COR-L47 (cell line): ENCODE measurements around the gene NACA2.
A peak's percentile ranks its signal among the peaks of the same experiment; 100 is the strongest.
"Not testable (repeated sequence)": the region's sequence is repeated elsewhere in the genome, so short reads cannot be mapped to it uniquely, and the experiment has no call there.

Experiments used
- DNase-seq: peaks from one replicate; lab custom pipeline; 2025; lab: John Stamatoyannopoulos, UW

Gene NACA2

DNA sequence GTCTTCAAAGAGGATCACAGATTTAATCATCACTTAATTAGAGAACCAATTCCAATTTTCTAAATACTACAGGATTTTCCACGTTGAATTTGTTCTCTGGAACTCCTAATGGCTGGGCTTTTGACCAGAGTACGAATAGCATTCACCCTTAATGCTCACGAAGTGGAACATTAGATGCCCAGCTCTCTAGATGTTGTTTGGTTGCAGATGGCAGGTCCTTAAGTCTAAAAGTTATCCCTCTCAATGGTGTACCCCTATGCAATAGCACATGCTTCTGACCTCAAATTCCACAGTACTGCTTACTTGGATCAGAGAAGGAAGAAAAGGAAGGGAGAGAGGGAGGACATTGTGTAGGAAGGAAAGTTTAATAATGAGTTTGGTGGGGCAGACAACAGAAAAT lies 8.6 kb upstream of the NACA2 start:
- no peak for DNase-seq

DNA sequence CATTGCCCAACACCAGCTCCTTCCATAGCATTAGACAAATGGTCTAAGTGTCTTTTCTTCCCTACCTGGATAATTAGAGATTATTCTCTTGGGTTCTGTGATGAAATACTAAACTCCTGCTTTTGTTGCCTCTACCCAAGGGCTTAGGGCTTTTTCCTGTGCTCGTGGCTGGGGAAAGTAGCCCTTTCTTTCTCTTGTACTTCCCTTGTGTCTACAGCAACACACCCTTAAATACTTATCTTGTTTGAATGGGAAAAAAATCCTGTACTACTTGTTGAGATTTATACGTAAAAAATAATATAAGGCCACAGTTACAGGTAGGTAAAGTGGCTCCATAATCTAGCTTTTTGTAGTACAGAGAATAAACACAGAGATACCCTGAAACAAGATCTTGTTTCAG lies 7.0 kb upstream of the NACA2 start:
- DNase-seq: no peak

DNA sequence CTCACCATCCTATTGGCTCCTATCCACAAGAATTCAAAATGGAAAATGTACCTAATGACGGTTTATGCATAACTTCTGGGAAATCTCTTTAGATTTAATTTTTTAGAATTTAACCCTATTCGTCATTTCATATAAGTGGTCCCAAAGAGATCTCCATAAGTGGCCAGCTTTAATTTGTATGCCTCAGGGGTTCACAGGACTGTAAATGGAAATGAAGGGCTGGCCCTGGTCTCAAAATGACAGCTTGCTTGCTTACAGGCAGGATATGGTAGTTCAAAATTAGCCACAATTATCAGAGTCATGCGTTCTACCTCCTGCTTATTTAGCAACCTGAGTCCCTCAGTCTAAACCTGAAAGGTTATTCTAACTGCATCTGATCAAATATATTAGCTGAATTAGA lies 6.6 kb upstream of the NACA2 start:
- no peak for DNase-seq

DNA sequence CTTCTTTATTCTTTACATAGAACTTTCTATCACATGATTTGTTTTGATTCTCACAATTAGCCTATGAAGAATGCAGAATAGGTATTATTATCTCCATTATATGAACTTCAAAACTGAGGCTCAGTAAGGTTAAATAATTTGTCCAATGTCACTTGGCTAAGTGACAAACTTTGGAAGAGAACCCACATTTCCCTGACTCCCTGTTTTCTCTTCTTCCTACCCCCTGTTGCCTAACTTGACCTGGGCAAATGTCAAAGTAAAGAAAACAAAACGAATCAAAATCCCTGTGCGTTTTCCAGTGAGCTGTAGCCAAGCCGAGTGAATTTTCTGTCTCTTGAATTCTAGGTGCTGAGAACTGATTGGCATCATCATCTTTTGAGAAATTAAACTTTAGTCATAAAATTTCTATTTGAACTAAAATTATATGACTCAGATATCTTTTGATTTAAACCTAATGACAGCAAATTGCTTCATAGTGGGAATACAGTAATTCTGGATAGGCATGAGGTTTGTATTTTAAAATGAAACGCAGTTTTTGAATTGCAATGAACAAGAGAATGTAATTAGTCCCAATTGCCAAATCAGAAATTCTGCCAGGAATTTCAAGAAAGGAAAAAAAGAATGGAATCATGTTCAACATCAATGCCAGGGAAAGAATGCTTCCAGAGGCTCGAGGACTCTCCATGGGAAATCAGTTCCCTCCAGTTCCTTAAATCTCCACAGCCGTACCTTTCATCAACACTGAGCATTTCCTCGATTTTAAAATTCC lies 4.6 kb upstream of the NACA2 start:
- no peak for DNase-seq

DNA sequence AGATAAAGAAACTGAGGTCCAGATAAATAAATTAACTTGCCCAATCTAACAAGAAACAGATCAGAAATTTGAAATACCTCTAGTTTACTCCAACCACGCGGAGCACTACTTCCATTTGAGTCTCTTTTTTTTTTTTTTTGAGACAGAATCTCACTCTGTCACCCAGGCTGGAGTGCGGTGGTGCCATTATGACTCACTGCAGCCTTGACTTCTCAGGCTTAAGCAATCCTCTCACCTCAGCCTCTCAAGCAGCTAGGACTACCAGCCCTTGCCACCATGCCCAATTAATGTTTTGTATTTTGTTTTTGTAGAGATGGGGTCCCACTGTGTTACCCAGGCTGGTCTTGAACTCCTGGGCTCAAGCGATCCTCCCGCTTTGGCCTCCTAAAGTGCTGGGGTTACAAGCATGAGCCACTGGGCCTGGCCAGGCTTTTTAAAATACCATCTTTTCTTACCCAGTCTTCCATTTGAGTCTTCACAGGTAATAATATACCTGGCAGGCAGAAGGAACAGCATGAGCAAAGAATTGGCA lies 3.3 kb upstream of the NACA2 start:
- DNase-seq: no peak

DNA sequence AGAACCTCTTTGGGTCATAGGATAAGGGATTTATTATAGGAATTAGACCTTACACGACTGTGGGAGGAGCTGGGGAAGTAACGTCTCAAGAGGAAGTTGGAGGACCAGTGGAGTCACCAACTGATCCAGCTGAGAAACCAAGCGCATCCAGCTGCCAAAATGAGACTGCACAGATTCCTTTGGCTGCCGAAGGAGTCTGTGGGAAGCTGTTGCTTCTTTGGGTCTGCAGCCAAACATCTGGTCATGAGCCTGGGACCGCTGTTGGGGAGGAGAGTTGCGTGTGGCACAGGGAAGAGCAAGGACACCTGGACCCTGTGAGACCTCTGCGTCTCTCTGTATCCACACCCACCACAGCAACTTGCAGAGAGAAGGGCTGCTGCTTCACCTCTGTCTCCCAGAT lies 2.4 kb upstream of the NACA2 start:
- DNase-seq: no peak

DNA sequence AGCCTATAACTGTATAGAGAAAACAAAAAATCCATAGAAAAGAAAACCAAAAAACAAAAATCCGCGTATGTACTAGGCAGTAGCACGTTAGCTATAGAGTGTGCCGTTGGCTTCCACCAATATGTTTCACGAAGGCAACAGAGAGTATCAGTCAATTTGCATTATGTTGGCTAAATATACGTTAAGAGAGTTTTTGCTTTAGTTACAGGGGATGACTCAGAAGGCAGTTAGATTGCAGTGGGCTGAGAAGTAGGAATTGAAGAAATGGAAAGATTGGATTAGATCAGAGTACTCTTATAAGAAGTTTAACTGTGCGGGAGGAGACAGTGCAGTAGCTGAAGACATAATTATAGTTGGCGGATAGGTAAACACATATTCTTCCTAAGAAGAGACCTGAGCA lies 911 bp upstream of the NACA2 start:
- DNase-seq: no peak

DNA sequence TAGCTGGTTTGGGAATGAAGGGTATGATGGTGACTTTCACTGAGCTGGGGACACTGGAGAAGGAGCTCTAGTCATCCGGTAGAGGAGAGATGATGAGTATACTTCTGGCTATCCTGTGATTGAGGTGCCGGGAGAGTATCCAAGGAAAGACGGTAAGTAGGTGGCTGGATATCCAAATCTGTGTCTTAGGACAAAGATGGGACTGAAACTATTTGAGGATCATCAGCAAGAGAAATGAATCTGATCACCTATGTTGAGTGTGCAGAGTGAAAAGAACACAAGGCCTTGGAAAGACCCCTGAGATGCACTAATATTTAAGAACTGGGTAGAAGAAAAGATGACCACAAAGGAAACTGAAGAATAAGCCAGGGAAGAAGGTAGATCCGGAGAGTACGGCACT lies 1.0 kb downstream of the NACA2 start:
- DNase-seq: no peak

DNA sequence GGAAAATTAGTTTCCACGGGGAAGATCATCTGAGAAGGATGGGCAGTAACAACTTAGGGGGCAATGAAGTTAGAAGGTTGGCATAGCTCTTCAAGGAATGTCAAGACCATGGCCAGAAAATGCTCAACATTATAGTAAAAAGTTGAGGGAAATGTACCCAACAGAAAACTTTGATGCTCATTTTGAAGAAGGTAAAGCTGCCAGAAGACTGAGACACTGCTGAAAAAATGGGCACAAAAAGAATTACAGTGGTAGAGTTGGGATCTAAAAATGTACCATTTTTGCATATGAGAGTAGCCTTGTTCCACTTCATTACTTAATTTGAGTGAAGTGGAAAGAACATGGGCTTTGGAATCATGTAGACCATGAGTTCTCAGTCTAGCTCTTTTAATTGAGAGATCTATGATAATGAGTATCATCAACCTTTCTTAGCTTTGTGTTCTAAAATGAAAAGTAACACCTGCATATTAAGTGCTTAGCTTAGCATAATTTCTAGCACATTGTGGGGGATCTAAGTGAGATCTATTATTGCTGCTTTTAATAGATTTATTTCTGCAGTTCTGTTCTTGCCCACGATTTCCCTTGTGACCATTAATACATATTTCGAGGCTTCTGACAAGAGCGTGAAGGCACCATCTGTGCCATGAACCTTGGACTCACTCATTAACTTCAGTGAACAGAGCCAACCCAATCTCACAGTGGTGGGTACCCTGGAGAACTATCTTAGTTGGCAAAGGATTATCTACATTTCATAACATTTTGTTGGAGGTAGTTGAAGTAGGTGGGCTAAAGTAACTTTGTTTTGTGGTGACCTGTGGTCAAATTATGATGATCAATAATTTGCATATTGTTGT lies 3.0 kb downstream of the NACA2 start:
- DNase-seq: no peak

DNA sequence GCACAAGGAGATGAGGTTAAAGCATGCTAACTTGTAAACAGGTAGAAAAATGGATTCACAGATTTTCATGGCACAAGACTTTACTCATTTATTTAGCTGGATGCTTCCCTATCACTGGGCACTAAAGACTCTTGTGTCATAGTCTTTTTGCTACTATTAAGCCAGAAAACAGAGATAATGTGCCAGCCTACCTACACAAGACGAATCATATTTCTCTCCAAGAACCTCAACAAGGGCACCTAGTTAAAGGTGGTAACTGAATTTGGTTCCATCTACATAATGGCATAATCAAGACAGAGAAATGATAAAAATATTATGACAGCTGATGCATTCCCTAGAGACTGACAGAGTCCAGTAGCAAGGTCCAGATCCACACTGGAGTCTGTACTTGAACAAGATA lies 3.8 kb downstream of the NACA2 start:
- DNase-seq: no peak

DNA sequence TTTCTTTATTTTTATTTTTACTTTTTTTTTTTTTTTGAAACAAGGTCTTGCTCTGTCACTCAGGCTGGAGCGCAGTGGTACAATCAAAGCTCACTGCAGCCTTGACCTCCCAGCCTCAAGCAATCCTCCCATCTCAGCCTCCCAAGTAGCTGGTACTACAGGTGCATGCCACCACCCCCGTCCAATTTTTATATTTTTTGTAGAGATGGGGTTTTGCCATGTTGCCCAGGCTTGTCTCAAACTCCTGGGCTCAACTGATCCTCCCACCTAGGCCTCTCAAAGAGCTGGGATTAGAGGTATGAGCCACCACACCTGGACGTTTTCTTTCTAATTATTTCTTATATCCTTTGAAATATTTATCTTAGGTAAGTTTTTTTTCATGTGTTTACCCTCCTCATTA lies 4.4 kb downstream of the NACA2 start:
- DNase-seq: not testable (repeated sequence)

DNA sequence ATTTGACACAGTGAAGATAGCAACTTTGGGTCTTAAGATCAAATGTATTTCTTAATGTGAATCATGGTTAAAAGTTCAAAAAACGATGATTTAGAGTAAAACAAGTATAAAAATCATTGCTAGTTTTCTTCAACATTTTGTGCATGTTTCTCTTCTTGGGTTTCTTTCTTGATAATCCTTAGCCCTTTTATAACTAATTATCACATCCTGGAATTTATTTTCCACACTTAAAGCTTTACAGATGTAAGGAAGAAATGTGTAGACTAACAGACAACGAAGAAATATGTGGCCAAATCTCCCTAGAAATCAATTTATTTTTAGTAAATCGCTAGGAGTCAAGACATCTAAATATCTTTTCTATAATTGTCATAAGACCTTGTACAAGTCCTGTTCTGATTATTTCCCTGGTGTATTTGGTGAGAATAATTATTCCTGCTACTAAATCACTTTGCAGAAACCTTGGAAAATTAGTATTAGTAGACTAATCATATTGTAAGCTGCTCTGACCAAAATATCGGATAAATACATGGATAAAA lies 4.9 kb downstream of the NACA2 start:
- DNase-seq: no peak

DNA sequence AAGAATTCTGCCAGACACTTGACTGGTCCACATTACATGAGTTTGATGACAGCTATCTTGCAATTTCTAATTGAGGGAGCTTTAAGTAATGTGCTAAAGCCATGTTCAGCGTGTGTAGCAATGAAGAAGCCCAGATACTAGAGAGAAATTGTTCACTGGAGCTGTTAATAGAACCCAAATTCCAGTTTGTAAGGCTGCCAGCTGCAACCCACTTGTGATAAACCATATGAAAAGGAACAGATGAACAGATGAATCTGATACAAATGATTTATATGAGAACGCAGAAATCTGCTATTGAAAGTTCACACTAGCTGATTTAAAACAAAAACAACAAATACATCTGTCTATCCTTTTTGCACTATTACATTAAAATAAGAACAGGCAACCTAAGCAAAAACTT lies 6.2 kb downstream of the NACA2 start:
- DNase-seq: no peak

DNA sequence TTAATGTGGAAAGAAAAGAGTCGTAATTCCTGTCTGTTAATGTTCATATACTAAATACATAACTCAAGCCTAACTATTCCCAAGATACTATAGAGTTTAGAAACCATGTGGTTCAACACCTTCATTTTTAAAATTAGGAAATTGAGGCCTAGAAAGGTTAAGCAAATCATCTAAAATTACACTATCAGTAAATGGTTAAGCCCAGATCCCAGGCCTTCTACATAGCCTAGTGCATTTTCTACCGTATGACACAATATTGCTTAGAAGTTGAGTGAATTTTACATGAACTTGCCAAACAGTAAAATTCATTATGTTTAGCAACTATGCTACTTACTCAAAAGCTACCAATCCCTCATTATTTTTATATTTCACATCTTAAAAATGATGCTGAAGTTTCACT lies 6.8 kb downstream of the NACA2 start:
- no peak for DNase-seq

DNA sequence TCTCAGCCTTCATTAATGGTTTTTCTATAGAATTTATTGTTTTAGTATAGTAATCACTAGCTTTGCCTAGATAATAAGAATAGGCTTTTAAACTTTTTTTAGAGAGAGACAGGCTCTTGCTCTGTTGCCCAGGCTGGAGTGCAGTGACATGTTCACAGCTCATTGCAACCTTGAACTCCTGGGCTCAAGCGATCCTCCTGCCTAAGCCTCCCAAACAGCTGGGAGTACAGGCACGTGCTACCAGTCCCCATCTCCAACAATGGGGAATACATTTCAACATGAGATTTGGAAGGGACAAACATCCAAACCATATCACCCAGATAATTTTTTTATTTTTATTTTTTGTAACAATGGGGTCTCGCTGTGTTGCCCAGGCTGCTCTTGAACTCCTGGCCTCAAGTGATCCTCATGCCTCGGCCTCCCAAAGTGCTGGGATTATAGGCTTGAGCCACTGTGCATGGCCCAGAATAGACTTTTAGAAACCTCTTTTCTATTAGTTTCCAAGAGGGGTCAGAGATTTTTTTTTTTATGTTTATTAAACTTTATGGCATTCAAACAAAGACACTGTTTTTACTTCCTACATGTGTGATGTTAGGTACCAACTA lies 7.3 kb downstream of the NACA2 start:
- no peak for DNase-seq

DNA sequence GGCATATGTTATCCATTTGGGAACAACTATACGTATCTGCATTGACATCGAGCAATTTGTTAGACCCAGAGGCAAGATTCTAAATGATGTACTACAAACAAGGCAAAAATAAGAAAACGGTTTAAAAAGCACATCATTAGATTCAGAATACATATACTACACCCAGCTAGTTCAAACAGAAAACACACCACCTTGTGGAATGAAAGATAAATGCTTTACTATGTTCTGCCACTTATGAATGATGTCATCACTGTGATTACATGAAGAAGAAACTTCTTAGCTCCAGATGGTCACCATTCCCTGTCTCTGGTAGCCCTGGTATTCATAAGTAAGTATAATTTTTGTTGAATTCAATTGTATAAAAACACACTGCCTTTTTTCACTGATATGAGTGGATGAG lies 7.8 kb downstream of the NACA2 start:
- peak; percentile 2 for DNase-seq

DNA sequence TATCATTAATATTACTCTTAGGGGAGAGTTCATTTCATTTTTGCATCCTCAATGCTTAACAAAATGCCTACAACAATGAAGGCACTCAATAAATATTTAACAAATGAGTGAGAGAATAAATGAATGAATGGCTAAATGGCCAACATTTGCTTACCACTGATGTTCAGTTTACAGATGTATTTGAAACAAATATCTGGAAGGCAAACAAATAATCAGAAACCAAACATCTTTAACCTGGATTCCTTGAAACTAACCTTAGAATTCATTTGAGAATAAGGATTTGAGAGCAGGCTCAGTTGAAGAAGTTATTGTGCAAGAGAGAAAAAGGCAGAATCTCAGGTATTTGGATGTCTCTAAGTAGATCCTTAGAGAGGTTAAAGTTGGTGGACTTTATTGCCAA lies 8.4 kb downstream of the NACA2 start:
- DNase-seq: no peak

DNA sequence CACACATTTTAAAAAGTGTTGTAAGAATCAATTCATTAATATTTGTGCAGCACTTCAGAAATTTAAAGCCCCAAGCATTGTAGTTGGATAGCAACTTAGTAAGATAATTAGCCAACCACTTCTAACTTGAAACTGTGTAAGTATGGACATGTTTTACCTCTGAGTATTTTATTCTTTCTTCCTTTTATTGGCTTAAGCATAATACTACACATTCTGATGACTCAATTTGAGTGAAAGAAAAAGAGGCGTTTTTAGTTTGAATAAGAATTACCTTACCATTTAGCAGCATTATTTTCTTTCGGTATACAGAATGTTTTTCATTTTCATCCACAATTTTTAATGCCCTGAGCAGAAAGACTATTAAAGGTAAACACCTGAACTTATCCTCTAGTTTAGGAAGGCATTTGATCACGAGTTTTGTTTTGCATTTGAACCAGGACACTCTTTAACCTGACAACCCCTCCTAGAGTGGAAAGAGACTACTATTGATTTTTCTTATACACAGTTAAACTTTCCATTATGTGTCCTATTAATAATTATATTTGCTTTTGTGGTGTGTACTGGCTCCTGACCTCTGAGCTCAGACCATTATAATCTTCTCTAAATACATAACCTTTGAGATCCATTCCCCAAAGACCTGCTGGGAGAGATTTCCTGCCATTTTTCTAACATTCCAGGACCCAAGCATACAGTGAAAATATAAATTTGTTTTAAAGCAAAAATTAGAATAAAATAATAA lies 9.2 kb downstream of the NACA2 start:
- no peak for DNase-seq

DNA sequence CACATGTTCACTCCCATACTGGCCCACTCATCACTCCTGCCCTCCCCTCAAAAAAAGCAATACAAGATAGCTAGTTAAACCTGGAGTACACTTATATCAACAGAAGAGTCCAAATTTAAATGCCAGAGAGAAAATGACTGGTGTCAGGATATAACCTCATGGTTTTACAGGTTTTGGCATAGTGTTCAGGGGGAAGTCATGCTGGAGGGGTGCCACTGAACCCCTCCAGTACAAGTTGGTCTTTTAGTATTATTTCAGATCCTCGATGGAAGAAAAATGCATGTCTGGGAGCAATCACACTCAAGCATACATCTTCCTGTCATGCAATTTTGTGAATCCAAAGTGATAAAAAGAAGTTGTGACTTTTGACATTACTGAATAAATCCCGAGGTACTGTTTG lies 10.5 kb downstream of the NACA2 start:
- no peak for DNase-seq

DNA sequence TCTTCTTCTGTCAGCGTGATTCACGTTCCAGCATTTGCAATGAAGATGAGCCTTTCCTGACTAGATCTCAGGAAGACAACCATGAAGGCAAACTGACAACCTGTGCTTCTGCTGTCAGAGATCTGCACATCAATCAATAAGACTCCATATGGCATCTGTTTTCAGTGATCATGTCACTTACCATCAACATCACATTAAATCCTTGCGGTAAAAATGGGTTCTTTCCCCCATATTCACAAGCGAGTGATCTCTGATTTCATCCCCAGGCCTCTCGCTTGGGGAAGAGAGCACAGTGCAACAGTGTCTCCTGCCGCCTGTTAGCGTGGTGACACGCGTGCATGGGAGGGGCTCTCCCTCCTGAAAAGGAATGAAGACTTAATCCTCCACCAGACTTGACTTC lies 11.1 kb downstream of the NACA2 start:
- no peak for DNase-seq

DNA sequence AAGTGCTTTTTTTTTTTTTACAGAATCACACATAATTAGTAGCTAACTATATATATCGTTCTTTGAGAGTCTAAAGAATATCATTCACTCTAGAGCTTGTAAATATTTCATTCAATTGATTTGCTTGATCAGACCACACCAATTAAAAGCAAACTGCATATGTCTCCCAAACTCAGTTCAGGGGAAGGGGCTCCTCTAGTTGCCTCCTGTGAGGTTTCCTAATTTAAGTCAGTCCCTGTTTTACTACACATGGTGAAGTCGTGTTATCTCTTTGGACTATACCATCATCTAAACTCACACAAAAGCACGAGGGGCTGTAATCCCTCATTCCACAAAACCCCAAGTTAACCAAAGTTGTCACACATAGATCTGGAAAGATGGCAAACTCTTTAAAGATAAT lies 11.7 kb downstream of the NACA2 start:
- no peak for DNase-seq

DNA sequence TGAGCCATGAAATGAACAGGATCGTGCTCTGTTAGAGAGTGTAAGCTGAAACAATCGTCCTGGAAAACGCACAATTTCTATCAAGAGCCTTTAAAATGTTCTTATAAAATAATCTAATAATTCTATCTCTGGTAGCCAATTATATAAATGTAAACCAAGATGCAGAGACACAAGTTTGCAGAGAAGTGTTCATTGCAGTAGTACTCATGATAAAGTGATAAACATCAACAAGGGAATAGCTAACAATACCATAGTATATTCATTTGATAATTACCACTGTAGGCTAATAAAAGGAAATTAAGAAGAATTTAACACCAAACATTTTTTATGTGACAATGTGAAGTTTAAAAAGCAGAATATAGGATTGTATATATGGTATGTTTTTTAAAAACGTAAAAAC lies 12.4 kb downstream of the NACA2 start:
- no peak for DNase-seq
